Inflammatory macrophage (primary cell): ENCODE measurements around the gene KLHL22.
"Not testable (repeated sequence)": the region's sequence is repeated elsewhere in the genome, so short reads cannot be mapped to it uniquely, and the experiment has no call there.

Source experiments
- DNase-seq, 2 donors: peaks; one replicate each; pipeline ENCODE4 v3.0.0-alpha.2; 2020 to 2022

Gene KLHL22

DNA sequence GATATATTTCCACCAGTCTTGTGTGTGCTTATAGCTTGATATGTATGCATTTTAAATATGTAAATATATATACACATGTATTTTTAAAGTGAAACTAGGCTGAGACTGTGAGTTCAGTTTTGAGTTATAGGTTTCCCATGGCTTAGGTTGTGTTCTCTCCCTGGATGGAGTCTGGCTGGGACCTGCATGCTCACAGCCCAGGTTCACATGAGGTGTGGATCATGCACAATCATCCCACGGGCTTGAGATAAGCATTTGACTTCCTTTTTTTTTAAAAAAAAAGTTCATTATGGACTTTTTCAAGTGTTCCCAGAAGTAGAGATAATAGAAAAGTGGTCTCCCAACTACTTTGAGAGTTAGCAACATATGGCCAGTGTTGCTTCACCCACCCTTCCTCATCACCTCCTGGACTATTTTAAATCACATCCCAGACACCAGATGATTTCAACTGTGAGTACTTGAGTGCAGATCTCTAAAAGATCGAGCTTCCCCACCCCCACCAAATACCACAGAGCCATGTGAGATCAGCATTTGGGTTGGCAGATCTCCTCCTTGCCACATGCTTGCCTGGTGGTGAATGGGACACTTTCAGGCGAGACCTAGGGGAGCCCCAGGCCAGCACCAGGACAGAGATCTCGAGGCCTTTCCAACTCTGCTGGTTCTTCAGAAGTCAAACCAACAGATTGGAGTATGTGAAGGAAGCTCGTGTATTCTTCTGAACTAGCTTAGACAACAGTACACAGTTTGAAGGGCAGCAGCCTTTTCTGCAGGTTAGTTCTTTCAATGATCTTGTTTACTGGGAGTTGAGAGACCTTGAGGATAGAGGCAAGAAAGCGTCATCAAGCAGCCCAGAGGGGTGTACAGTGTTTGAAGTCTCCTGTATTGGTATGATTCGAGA is 27.7 kb upstream of the KLHL22 start:
- DNase-seq, result peak; percentile 61 to 71

DNA sequence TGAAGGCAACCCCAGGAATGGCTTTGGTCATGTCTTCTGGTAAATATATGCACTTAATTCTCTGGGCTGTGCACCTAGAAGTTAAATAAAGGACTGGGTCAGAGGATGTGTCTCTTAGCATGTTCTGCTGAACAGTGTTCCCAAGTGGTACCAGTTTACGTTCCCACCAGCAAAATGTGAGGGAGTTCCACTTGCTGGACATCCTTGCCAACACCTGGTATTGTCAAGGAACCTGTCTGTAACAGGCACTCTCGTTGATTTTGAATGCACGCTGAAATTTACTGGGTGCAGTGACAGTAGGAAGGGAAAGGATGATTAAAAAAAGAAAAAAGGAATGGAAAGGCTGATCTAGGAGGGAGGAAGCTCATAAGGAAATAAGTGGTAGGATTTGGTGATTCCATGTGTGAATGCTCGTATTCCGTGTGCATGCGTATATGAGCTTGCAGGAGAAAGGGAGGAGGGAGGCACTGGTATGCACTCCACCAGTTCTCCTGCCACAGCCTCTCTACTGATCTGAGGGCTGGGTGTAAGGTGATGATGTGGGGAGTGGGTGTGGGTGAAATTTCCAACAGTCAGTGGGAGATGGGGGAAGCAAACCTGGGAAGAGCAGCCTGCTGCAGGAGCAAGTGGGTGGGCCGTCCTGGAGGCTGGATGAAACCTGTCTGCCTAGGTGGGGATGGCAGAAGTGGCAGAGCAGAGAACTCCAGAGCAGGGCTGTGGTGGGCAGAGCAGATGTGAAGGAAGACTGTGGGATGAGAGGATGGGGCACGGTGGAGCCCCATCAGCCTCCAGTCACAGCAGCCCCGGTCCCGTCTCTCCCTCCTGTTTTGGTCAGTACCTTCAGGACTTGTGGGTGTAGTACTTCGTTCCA is 26.8 kb upstream of the KLHL22 start:
- DNase-seq, result no peak

DNA sequence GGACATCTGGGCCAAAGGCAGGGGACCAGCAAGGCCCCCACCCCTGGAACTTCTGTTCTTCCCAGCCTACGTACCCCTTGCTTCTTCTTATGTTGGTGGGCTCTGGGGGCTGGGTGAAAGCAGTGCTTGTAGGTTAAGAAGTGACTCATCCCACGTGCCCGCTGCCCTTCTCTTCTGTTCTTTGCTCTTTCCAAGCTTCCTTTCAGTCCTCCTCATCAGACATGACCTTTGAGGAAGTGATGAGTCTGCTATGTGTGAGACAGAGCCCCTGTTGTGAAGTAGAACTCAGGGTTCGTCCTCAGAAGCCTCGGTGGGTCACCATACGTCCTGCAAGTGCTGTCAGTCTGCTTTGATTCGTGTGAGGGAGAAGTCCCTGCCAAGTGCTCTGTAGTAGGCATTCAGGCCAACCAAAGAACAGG is 24.5 kb upstream of the KLHL22 start:
- peak; percentile 26 to 57 for DNase-seq

DNA sequence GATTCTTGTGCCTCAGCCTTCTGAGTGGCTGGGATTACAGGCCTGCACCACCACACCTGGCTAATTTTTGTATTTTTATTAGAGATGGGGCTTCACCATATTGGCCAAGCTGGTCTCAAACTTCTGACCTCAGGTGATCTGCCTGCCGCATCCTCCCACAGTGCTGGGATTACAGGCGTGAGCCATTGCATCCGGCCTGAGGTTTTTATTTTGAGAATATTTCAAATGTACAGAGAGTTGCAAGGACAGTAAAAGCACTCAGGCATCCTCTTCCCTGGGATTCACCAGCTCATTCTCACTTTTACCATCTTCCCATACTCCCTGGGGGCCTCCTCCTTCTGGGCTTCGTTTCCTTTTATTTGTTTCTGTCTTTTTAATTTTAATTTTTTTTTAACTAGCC is 24.0 kb upstream of the KLHL22 start:
- DNase-seq, result no peak

DNA sequence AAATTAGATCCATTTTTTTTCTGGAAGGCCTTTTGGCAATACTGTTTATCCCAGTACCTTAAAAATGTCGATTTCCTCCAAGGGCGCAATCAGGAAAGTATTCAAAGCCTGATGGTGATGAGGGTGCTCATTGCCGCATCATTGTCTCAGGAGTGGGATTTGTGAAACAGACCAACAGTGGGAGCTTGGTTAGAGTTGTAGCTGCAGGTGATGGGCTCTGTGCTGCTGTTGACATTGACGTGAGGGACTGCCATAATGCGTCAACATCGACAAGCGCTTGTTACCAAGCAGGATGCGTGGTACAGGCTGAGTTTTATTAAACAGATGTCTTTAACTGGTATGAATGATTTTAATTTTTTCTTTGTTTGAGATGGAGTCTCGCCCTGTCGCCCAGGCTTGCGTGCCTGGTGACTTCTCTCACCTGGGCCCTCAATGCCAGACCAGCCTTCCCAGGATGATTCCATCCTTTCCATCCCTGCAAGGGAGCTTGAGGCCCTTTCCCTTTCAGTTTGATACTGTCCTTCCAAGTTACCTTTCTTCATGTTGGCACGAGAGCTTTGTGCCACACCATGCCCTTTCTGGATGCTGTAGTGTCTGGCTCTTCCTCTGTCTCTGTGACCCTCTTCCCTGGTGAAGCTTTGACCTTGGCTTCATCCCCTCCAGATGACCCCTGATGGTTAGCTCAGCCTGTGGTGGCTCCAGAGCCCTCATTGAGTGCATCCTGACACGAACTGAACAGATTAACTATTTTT is 22.4 kb upstream of the KLHL22 start:
- DNase-seq, result no peak

DNA sequence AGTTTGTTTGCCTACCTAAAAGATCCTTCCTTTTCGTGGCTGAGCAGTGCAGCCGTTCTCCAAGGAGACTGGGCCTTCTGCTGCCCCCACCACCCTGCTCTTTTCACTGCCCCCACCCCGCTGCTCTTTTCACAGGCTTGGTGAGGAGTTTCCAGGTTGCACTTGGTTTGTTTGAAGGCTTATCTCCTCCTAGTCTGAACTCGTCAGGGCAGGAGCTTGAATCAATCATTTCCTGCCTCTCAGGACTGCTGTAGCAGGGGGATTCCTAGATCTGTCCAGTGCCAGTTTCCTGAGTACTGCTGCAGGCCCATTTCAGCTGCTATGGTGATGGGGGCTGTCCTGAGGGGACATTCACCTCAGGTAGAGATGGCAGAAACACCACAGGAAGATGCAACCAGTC is 21.8 kb upstream of the KLHL22 start:
- DNase-seq, result no peak

DNA sequence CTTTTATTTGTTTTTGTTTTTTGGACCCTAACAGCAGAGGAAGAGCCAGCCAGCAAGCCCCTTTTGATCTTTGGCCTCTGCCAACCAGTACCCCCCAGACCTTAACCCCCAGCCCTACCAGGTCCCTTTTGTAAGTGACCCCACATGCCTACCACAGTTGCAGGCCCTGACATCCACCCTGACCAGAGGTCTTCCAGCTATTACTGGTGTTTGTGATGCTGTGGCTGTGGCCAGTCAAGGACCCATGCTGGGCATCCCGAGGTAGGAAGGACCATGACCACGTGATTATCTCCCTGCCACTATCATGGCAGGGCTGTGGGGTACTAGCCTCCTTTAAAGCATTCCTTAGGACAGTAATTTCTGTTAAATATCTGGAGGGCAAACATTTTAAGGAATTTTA is 20.8 kb upstream of the KLHL22 start:
- no peak for DNase-seq

DNA sequence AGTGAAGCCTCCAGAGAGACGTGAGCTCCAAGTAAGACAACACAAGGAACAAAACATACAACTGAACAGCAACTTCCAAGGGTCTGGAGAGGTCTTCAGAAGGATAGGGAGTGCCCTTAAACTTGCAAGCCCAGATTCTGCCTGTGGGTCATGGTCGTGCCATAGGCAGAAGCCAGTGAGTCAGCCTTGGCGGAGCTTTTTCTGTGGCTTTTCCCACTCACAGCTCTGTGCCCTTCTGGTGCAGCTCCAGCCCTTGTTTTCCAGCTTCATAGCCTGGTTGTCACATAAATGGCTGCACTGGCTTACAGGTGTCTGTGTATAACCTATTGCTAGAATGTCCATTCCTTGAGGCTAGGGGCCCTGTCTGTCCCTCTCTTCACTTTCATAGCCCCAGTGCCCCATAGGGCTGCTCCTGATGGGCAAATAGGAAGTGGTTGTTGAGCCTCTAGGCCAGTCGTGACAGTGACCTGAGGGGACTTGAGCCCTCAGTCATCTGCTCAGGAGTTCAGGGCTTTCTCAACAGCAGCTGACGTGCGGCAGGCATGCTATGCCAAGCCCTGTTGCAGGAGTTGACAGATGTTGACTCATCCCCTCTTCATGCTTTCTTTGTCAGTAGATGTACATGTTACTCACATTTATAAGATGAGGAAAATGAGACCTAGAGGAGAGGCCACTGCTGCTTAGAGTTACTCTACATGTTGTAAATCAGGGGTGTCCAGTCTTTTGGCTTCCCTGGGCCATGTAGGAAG is 19.2 kb upstream of the KLHL22 start:
- DNase-seq, result peak; percentile 72 to 92

DNA sequence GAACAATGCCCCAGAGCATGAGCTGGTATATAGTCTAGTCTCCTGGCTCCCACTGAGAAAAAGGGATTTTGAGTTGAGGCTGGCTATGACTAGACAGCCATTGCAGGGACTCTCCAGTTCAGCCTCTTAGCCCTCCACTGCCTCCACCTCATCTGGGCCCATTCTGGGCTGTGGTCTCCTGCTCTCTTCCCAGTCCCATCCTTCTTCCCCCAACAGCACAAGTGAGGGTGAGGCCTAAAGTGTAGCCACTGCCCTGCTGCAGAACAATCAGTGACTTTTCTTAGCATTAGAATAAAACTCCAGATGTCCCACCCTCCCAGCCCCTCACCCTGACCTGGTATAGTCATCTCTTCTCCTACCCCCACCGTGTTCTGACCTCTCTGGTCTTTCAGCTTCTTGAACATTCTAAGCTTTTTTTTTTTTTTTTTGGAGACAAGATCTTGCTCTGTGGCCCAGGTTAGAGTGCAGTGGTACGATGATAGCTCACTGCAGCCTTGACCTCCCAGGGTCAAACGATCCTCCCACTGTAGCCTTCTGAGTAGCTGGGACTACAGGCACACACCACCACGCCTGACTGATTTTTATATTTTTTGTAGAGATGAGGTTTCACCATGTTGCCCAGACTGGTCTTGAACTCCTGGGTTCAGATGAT is 16.1 kb upstream of the KLHL22 start:
- DNase-seq, result no peak

DNA sequence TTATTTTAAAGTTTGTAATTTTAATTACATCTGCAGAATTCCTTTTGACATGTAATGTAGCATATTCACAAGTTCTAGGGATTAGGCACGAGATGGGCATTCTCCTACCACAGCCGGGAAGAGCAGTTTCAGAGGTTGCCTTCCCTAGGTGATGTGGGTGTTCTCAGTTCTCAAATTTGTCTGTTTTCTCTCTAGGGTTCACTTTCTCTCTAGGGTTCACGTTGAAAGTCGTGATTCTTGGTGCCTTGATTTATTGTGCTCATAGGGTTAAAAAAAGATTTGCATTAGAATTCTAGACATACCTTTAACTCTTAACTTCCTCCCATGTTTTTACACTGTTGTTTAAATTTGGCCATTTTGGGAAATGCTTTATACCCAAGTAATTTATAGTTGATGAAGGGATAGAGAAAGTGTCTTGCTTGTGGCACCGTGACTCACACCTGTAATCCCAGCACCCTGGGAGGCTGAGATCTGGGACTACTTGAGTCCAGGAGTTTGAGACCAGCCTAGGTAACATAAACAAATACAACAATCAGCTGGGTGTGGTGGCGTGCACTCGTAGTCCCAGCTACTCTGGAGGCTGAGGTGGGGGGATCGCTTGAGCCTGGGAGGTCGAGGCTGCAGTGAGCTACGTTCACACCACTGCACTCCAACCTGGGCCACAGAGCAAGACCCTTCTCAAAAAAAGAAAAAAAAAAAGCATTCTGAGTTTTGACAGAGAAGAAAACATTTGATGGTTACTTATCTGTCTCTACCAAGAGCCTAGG is 15.4 kb upstream of the KLHL22 start:
- DNase-seq, result no peak

DNA sequence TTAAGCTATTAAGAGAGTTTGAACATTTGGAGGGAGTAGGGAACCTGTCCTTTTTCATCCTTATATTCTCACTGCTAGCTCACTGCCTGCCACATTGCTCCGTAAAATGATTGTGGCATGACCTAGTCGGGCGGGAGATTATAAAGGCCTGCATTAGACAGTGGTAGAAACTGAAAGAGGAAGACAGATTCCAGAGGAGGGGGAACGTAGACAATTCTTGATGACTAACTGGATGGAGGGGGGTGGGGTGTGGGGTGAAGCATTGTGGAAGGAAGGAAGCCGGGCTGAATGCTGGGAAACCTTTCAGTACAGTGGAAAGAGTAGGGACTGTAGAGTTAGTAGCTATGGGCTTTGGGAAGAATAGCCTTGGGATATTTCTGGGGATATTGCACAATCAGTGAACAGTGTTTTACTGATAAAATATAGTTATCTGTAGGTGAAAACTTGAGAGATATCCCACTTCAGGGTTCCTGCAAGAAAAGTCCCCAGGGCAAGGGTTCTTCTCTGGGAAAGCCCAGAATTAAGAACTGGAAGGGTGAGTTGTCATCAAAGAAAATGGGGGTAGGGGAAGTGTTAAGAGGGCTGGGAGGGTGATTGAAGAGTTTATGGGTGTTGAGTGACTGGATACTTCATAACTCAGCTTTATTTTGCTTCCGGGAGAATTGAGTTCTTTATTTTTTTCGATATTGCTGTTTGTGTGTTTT is 13.9 kb upstream of the KLHL22 start:
- peak; percentile 88 to 91 for DNase-seq

DNA sequence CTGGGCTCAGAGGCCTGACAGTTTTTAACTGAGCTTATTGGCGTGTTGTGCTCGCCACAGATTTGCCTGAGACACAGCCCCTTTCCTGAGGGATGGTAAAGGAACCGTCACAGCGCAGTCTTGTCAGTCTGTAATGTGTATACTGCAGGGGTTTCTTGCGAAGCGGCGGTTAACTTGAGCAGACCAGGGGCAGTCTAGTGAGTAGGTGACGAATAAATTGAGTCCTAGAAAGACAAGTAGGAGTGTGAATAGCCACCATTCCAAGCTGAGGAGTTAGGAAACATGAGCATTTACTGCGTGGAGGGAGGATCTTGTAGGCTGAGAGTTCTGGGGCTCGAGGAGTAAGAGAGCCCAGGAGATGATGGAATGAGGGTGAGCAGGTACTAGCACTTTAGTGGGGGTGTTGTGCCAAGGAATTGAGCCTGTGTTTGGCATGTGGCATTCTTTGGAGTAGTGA is 13.2 kb upstream of the KLHL22 start:
- DNase-seq, result no peak

DNA sequence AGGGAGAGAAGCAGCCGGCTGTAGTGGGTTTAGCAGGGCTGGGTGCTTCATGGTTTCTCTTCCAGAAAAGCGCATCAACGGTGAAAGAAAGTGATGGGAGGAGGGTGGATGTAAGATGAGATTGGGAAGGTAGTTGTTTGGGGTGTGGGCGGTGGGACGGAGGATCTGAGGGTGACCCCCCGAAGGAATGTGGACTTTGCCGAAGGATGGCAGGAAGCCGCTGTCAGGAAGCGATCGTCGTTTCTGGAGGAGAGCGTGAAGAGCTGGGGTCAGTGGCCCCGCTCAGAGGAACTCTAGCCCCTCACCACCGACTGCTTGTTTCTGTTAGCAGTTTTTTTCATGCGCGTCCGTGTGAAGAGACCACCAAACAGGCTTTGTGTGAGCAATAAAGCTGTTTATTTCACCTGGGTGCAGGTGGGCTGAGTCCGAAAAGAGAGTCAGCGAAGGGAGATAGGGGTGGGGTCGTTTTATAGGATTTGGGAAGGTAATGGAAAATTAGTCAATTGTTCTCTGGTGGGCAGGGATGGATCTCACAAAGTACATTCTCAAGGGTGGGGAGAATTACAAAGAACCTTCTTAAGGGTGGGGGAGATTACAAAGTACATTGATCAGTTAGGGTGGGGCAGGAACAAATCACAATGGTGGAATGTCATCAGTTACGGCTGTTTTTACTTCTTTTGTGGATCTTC is 12.6 kb upstream of the KLHL22 start:
- not testable (repeated sequence) for DNase-seq

DNA sequence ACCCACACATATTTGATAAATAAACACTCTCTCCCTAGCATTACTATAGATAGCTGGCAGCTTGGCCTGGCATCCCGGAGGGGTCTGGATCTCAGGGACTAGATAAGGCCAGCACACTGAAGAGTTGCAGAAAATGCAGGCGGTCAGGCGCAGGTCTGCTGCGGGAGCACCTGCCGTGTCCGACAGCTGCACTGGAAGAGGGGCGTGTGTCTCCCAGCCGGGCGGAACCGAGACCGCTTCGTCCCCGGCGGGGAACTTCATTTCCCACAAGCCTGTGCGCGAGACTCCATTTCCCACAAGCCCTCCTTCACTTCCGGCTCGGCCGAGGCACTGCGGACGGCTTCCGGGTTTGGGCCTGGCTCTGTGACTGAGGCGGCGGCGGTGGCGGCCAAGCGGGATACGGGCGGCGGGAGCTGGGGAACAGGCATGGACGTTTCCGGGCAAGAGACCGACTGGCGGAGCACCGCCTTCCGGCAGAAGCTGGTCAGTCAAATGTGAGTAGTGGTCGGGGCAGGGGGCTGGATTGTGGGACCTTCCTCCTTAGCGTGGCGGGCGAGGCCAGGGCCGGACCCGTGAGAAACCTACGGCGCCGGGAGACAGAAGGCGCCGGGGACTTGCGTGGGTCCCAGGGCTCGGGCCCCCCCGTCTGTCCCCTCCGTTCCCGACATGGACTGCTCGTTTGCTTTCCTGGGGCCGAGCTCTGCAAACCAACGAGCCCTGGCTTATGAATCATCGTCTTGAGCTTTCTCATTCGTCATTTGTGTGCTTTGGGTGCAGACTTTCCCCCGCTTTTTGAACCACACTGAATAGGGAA is 11.9 kb upstream of the KLHL22 start, which contains the start of gene MED15:
MED15 (plus strand) TSS at position 358 of the 814 bp plus-strand sequence; CDS start at position 427, 69 bp downstream.
- DNase-seq, result peak; percentile 88 to 93

DNA sequence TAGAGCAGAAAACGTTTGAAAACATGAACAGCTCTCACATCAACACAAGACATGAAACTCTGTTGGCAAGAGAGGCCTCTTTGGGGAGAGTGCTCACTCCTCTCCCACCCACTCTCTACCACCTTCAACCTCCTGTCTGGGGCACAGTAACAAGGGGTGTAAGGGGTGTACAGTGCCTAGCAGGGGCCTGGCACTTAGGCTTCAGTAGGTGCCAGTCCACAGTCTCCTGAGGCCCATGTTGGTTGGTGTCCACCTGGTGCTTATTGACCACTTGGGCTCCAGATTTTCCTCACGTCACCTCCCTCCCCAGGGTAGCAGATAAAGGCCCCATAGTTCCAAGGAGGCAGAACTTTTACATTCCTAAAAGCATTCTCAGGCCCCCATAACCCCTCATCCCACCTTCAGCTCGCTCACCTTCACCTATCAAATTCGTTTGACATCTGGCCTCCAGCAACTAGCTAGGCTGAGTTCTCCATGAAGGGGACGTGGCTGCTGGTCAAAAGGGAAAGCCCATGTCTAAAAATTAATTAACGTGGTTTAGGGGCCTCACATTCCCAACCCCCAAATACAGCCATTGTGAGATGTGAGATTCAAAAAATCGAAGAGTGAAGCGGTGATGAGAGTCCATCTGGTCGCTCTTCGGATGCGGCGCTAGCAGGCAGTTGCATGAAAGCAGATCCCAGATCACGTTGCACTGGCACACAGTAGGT is 11.1 kb upstream of the KLHL22 start:
- no peak for DNase-seq

DNA sequence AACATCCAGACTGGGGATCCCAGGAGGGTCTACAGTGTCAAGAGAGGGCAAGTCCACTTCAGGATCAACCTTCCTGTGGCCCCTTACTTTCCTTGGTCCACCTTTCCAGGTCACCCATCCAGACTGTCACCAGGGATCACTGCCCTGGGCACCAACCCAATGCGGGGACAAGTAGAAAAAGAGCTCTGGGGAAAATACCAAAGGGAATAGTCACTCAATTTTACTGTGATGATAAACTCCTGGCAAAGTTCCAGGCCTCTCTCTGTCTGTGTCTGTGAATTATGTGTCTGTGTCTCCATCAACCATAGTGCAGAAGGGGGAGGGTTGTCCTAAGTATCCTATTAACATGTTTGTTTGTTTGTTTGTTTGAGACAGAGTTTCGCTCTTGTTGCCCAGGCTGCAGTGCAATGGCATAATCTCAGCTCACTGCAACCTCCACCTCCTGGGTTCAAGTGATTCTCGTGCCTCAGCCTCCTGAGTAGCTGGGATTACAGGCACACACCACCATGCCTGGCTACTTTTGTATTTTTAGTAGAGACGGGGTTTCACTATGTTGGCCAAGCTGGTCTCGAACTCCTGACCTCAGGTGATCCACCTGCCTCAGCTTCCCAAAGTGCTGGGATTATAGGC is 8.8 kb upstream of the KLHL22 start:
- not testable (repeated sequence) for DNase-seq

DNA sequence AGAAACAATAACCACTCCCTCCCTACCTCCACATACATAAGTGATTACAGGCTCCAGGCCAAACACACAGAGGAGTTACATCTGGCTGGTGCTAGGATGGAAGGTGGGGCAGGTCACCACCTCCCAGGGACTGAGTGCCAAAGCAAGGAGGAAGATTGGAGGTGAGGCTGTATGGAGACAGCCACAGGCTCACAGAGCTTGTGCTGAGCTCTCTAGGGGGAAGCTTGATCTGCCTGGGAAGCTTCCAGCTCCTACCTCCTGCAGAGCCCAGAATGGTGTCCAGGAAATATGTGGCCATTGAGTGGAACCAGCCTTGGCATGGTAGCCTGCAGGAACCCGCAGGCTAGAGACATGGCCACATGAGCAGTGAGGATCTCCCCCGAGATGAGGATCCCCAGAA is 8.2 kb upstream of the KLHL22 start:
- no peak for DNase-seq
